IMR-90 (cell line): Measurements from ENCODE around the gene KLLN. TPM values are rescaled to one million over a fixed set of nuclear protein-coding genes. Genes with fewer than 3 reads are reported as not detected.

ENCODE experiments used
- ATAC-seq: fragments of 200-7000 bp; cut with Tn5 transposase; 2 replicates; pipeline ENCODE4 v1.9.1; 2020; ENCODE audit warnings: low read depth, mild to moderate bottlenecking, moderate library complexity
- BruUV-seq: library from RNA; stranded (reverse); fragments of 400-500 nt; replicated peaks from 2 replicates; lab custom pipeline; 2021; lab: Mats Ljungman, UMichigan
- CTCF ChIA-PET: fragments of 300-600 bp; formaldehyde crosslinking; extraction: SDS; loops from one replicate; lab custom pipeline; 2021; ENCODE audit warnings: antibody characterized with exemption; lab: Yijun Ruan, JAX
- POLR2A ChIA-PET: fragments of 300-600 bp; sonication (Branson Sonifier 250); formaldehyde crosslinking; loops from one replicate; lab custom pipeline; 2022; ENCODE audit warnings: antibody characterized with exemption; ENCODE audit not compliant: unreplicated experiment; lab: Charles Lee
- DNase-seq: peaks from one replicate; pipeline ENCODE4 v3.0.0; 2013
- H2AFZ ChIP-seq: replicated peaks from 2 replicates; pipeline ENCODE3; 2013; ENCODE audit warnings: low read length, mild to moderate bottlenecking; ENCODE audit not compliant: poor library complexity
- H2AK5ac ChIP-seq: 2 replicates; pipeline ENCODE4 v1.6.1; 2013; ENCODE audit warnings: low read depth, low read length, inconsistent platforms
- H2AK9ac ChIP-seq: replicated peaks from 2 replicates; pipeline ENCODE3; 2013; ENCODE audit warnings: mild to moderate bottlenecking, low read depth, low read length, moderate library complexity; ENCODE audit not compliant: poor library complexity
- H2BK120ac ChIP-seq: 2 replicates; pipeline ENCODE4 v1.6.1; 2013; ENCODE audit warnings: low read depth, low read length, inconsistent platforms
- H2BK15ac ChIP-seq: 3 replicates; pipeline ENCODE4 v1.6.1; 2013; ENCODE audit warnings: low read depth, low read length, inconsistent platforms
- H2BK20ac ChIP-seq: 2 replicates; pipeline ENCODE4 v1.6.1; 2013; ENCODE audit warnings: low read depth, mild to moderate bottlenecking, inconsistent platforms, low read length, moderate library complexity
- H2BK5ac ChIP-seq: 2 replicates; pipeline ENCODE4 v1.6.1; 2013; ENCODE audit warnings: mild to moderate bottlenecking, low read depth, low read length, inconsistent platforms; ENCODE audit not compliant: poor library complexity, severe bottlenecking
- H3K14ac ChIP-seq: replicated peaks from 2 replicates; pipeline ENCODE4 v1.6.1; 2013; ENCODE audit warnings: low read depth, low read length, inconsistent platforms
- H3K18ac ChIP-seq: 2 replicates; pipeline ENCODE4 v1.6.1; 2013; ENCODE audit warnings: low read depth, low read length, control low read depth
- H3K23ac ChIP-seq: 2 replicates; pipeline ENCODE4 v1.6.1; 2013; ENCODE audit warnings: low read depth, low read length, inconsistent platforms
- H3K27ac ChIP-seq: 2 replicates; pipeline ENCODE4 v1.5.1; 2013; ENCODE audit warnings: mild to moderate bottlenecking, control low read depth, low read length; ENCODE audit not compliant: insufficient read depth
- H3K27me3 ChIP-seq: 2 replicates; pipeline ENCODE4 v1.6.1; 2013; ENCODE audit warnings: low read length; ENCODE audit not compliant: control insufficient read depth, insufficient read depth
- H3K36me3 ChIP-seq: 2 replicates; pipeline ENCODE4 v1.6.1; 2013; ENCODE audit warnings: low read length, mixed read lengths; ENCODE audit not compliant: control insufficient read depth, insufficient read depth
- H3K4ac ChIP-seq: 2 replicates; pipeline ENCODE4 v1.6.1; 2013; ENCODE audit warnings: low read depth, low read length, inconsistent platforms
- H3K4me1 ChIP-seq: 2 replicates; pipeline ENCODE4 v1.6.1; 2013; ENCODE audit warnings: low read length, mixed read lengths; ENCODE audit not compliant: control insufficient read depth, insufficient read depth
- H3K4me2 ChIP-seq: 2 replicates; pipeline ENCODE4 v1.6.1; 2013; ENCODE audit warnings: low read depth, mild to moderate bottlenecking, control low read depth, low read length, moderate library complexity
- H3K4me3 ChIP-seq: 2 replicates; pipeline ENCODE4 v1.5.1; 2013; ENCODE audit warnings: low read depth, mild to moderate bottlenecking, control low read depth, low read length, moderate library complexity; ENCODE audit not compliant: insufficient read depth
- H3K56ac ChIP-seq: 2 replicates; pipeline ENCODE4 v1.6.1; 2013; ENCODE audit warnings: low read length, inconsistent platforms; ENCODE audit not compliant: insufficient read depth; ENCODE audit errors: extremely low read depth
- H3K79me1 ChIP-seq, 2 experiments: 2 replicates each; pipeline ENCODE4 v1.6.1; 2013; ENCODE audit warnings: low read length in 2 of 2, inconsistent platforms in 1 of 2, low read depth in 1 of 2
- H3K9ac ChIP-seq: 2 replicates; pipeline ENCODE4 v1.6.1; 2013; ENCODE audit warnings: low read depth, low read length, control low read depth
- H3K9me1 ChIP-seq: 2 replicates; pipeline ENCODE4 v1.6.1; 2013; ENCODE audit warnings: low read length, inconsistent platforms; ENCODE audit not compliant: insufficient read depth
- H3K9me3 ChIP-seq: 2 replicates; pipeline ENCODE4 v1.6.1; 2013; ENCODE audit warnings: low read length; ENCODE audit not compliant: control insufficient read depth, insufficient read depth
- H4K20me1 ChIP-seq: 2 replicates; pipeline ENCODE4 v1.6.1; 2013; ENCODE audit warnings: low read length, inconsistent platforms; ENCODE audit not compliant: insufficient read depth
- H4K5ac ChIP-seq: 2 replicates; pipeline ENCODE4 v1.6.1; 2013; ENCODE audit warnings: mild to moderate bottlenecking, low read depth, low read length, control low read depth
- H4K8ac ChIP-seq, 2 experiments: 2 replicates each; pipeline ENCODE4 v1.6.1; 2013; ENCODE audit warnings: low read depth in 2 of 2, low read length in 2 of 2, control low read depth in 1 of 2, inconsistent platforms in 1 of 2
- H4K91ac ChIP-seq: 2 replicates; pipeline ENCODE4 v1.6.1; 2013; ENCODE audit warnings: low read depth, low read length, inconsistent platforms; ENCODE audit not compliant: insufficient read depth
- BHLHE40 ChIP-seq: fragments of 150-350 bp; IDR thresholded peaks from 2 replicates; pipeline ENCODE4 v1.6.1; 2016; ENCODE audit warnings: mild to moderate bottlenecking, low read depth, low read length
- CEBPB ChIP-seq: IDR thresholded peaks from 2 replicates; pipeline ENCODE4 v1.6.1; 2012; ENCODE audit warnings: low read depth, low read length, improper control_type of control experiment
- CHD1 ChIP-seq: IDR thresholded peaks from 2 replicates; pipeline ENCODE4 v1.6.1; 2012; ENCODE audit warnings: low read depth, low read length, improper control_type of control experiment
- CTCF ChIP-seq: conservative IDR thresholded peaks from 2 replicates; pipeline ENCODE4 v1.5.1; 2012; ENCODE audit warnings: mild to moderate bottlenecking, low read depth, low read length, improper control_type of control experiment
- ELK1 ChIP-seq: fragments of 150-350 bp; IDR thresholded peaks from 2 replicates; pipeline ENCODE4 v1.6.1; 2016; ENCODE audit warnings: low read depth, mild to moderate bottlenecking, low read length, moderate library complexity, borderline replicate concordance
- FOS ChIP-seq: fragments of 150-350 bp; IDR thresholded peaks from 2 replicates; pipeline ENCODE4 v1.6.1; 2016; ENCODE audit warnings: low read depth, low read length
- MAFK ChIP-seq: IDR thresholded peaks from 2 replicates; pipeline ENCODE4 v1.6.1; 2012; ENCODE audit warnings: low read depth, low read length, improper control_type of control experiment
- MAZ ChIP-seq: IDR thresholded peaks from 2 replicates; pipeline ENCODE4 v1.6.1; 2012; ENCODE audit warnings: low read depth, mild to moderate bottlenecking, low read length, improper control_type of control experiment, moderate library complexity, borderline replicate concordance
- NFE2L2 ChIP-seq: fragments of 150-350 bp; IDR thresholded peaks from 2 replicates; pipeline ENCODE4 v1.6.1; 2016; ENCODE audit warnings: low read depth, mild to moderate bottlenecking, low read length
- POLR2A ChIP-seq: IDR thresholded peaks from 2 replicates; pipeline ENCODE4 v1.6.1; 2012; ENCODE audit warnings: mild to moderate bottlenecking, low read depth, low read length
- RAD21 ChIP-seq: IDR thresholded peaks from 2 replicates; pipeline ENCODE4 v1.6.1; 2012; ENCODE audit warnings: low read length, improper control_type of control experiment
- RCOR1 ChIP-seq: IDR thresholded peaks from 2 replicates; pipeline ENCODE4 v1.6.1; 2012; ENCODE audit warnings: mild to moderate bottlenecking, low read length, improper control_type of control experiment; ENCODE audit not compliant: insufficient replicate concordance
- RFX5 ChIP-seq: IDR thresholded peaks from 2 replicates; pipeline ENCODE4 v1.8.0; 2012; ENCODE audit warnings: low read depth, mild to moderate bottlenecking, low read length, moderate library complexity
- SMC3 ChIP-seq: fragments of 150-350 bp; IDR thresholded peaks from 2 replicates; pipeline ENCODE4 v1.6.1; 2016; ENCODE audit warnings: low read depth, mild to moderate bottlenecking, antibody characterized with exemption, low read length, moderate library complexity
- USF2 ChIP-seq: fragments of 150-350 bp; IDR thresholded peaks from 2 replicates; pipeline ENCODE4 v1.6.1; 2017; ENCODE audit warnings: mild to moderate bottlenecking, antibody characterized with exemption, low read length, low read depth
- WGBS, 2 experiments: methylation state at CpG; one replicate each; pipeline versions ENCODE4 v1.1.5 to v1.1.7; 2013; ENCODE audit warnings: missing lambda C conversion rate in 2 of 2; ENCODE audit not compliant: insufficient read length in 1 of 2; ENCODE audit errors: extremely low coverage in 2 of 2; 5-methylcytosine and 5-hydroxymethylcytosine counted together
- dilution Hi-C: fragments of 300-500 bp; cut with HindIII; formaldehyde crosslinking; loops from one replicate; pipeline ENCODE4 v1.14.3; 2018; ENCODE audit warnings: low sequenced_read_pairs; ENCODE audit not compliant: unreplicated experiment
- in situ Hi-C: fragments of 300-500 bp; cut with MboI; formaldehyde crosslinking; loops from 3 replicates; pipeline ENCODE4 v1.14.3; 2019; ENCODE audit warnings: low sequenced_read_pairs, inconsistent platforms, mixed read lengths
- intact Hi-C: fragments of 100-400 bp; cut with micrococcal nuclease; formaldehyde crosslinking; loops from 2 replicates; pipeline ENCODE4 v1.10.0; 2022
- polyA plus RNA-seq, 3 experiments: library from polyadenylated mRNA; depleted of rRNA; stranded (reverse); fragments of >200 nt; gene quantifications; 2 replicates each; pipeline ENCODE4 v1.2.3, GENCODE V29; 2012; ENCODE audit warnings: low replicate concordance in 1 of 3
- total RNA-seq: library from RNA; depleted of rRNA; stranded (reverse); fragments of >200 nt; gene quantifications from 2 replicates; pipeline ENCODE4 v1.2.3, GENCODE V29; 2012

The KLLN gene
- total and polyA plus RNA-seq, 2 of the 4 experiments (the other 2 are of a cell fraction) = 0.36 TPM

- H3K9me1 ChIP-seq = peaks cover 3% of the 10 kb centered on the region
- H3K23ac ChIP-seq = no peak overlapping the region
- no peak overlapping the region for H2AFZ ChIP-seq
- no TSS peak for BruUV-seq
- no peak overlapping the region for H2AK9ac ChIP-seq
- TF ChIP-seq MAFK = no peak
- no peak for TF ChIP-seq FOS
- no peak for TF ChIP-seq CHD1
- no peak for TF ChIP-seq ELK1
- no peak for TF ChIP-seq MAZ
- no peak for TF ChIP-seq POLR2A
- no peak for TF ChIP-seq RAD21
- no peak for TF ChIP-seq CEBPB
- TF ChIP-seq SMC3 = no peak
- no peak for TF ChIP-seq USF2
- TF ChIP-seq RFX5 = no peak
- no peak for TF ChIP-seq NFE2L2
- no peak for TF ChIP-seq RCOR1
- TF ChIP-seq BHLHE40 = no peak
- TF ChIP-seq CTCF = no peak
- no peak overlapping the region for H3K56ac ChIP-seq
- no peaks in the 10 kb centered on the region for H3K4me1 ChIP-seq
- WGBS, 2 experiments = 83% methylated on average over 1 of the region's 2 CpGs; no CpG with 5 or more reads in 1 of the 2 experiments
- no peak overlapping the region for H3K14ac ChIP-seq
- H4K20me1 ChIP-seq = peaks cover 58% of the 10 kb centered on the region
- no peak overlapping the region for H3K9ac ChIP-seq
- no peak for ATAC-seq
- no peak overlapping the region for H4K8ac ChIP-seq
- no peak overlapping the region for H3K4ac ChIP-seq
- dilution Hi-C loops = no loop called here
- no peak overlapping the region for H2BK15ac ChIP-seq
- H3K27me3 ChIP-seq = no peaks in the 10 kb centered on the region
- H2AK5ac ChIP-seq = no peak overlapping the region
- H3K79me1 ChIP-seq = peaks cover 23 to 68% of the 10 kb centered on the region in 2 experiments
- no peak overlapping the region for H3K27ac ChIP-seq
- no peak overlapping the region for H2BK120ac ChIP-seq
- POLR2A ChIA-PET = no interaction called here
- CTCF ChIA-PET = interaction anchor here (0.6 kb wide), 1 partner anchor 923 kb away, joined by 6 read pairs; no protein-coding TSS in a partner anchor
- H3K4me2 ChIP-seq = no peak overlapping the region
- peaks cover 15% of the 10 kb centered on the region for H3K36me3 ChIP-seq
- H2BK20ac ChIP-seq = no peak overlapping the region
- H4K5ac ChIP-seq = no peak overlapping the region
- no peak overlapping the region for H3K18ac ChIP-seq
- in situ Hi-C loops = no loop called here
- intact Hi-C loops = no loop called here
- H4K91ac ChIP-seq = no peak overlapping the region
- no peak for DNase-seq
- H3K4me3 ChIP-seq = no peak overlapping the region
- no peak overlapping the region for H2BK5ac ChIP-seq
- peaks cover 2% of the 10 kb centered on the region for H3K9me3 ChIP-seq
Observed at GRCh38 chr10:87887548-87888289, 24.4 kb upstream of the KLLN start.
